HG03521 (cell line): ENCODE measurements around the gene PHACTR1.

Source experiments
- ATAC-seq: cut with Tn5 transposase; IDR thresholded peaks from one replicate; pipeline ENCODE4 v1.9.1; 2021; ENCODE audit warnings: mild to moderate bottlenecking, moderate library complexity; ENCODE audit not compliant: unreplicated experiment

The PHACTR1 gene

GRCh38 chr6:12800120-12800519 lies 83.6 kb downstream of the PHACTR1 start:
- no peak for ATAC-seq

- ATAC-seq = no peak
These were observed 84.6 kb downstream of the PHACTR1 start for GRCh38 chr6:12801141-12801540.

- no peak for ATAC-seq
These were observed 85.9 kb downstream of the PHACTR1 start for GRCh38 chr6:12802440-12802839.

- no peak for ATAC-seq
These were observed 86.9 kb downstream of the PHACTR1 start for GRCh38 chr6:12803486-12803885.

- ATAC-seq = no peak
These were observed 88.5 kb downstream of the PHACTR1 start for GRCh38 chr6:12804952-12805645.

GRCh38 chr6:12806136-12806535 lies 89.6 kb downstream of the PHACTR1 start:
- no peak for ATAC-seq

GRCh38 chr6:12806796-12807195 lies 90.2 kb downstream of the PHACTR1 start:
- no peak for ATAC-seq

GRCh38 chr6:12811519-12811918 lies 95.0 kb downstream of the PHACTR1 start:
- ATAC-seq = no peak

- ATAC-seq = no peak
These were observed 96.8 kb downstream of the PHACTR1 start for GRCh38 chr6:12813321-12813720.

- ATAC-seq = no peak
These were observed 97.4 kb downstream of the PHACTR1 start for GRCh38 chr6:12814015-12814414.

- ATAC-seq = no peak
These were observed 98.5 kb downstream of the PHACTR1 start for GRCh38 chr6:12815089-12815488.

GRCh38 chr6:12815884-12816600 lies 99.5 kb downstream of the PHACTR1 start:
- ATAC-seq = no peak

- ATAC-seq = no peak
These were observed 101.8 kb downstream of the PHACTR1 start for GRCh38 chr6:12818324-12818723.

GRCh38 chr6:12823847-12824246 lies 107.3 kb downstream of the PHACTR1 start:
- ATAC-seq = no peak

GRCh38 chr6:12826584-12826983 lies 110.0 kb downstream of the PHACTR1 start:
- ATAC-seq = no peak

GRCh38 chr6:12827921-12828320 lies 111.4 kb downstream of the PHACTR1 start:
- no peak for ATAC-seq

GRCh38 chr6:12832226-12832735 lies 115.7 kb downstream of the PHACTR1 start:
- ATAC-seq = no peak

- ATAC-seq = no peak
These were observed 119.4 kb downstream of the PHACTR1 start for GRCh38 chr6:12836009-12836408.

- ATAC-seq = no peak
These were observed 125.1 kb downstream of the PHACTR1 start for GRCh38 chr6:12841619-12842018.

GRCh38 chr6:12842114-12842513 lies 125.5 kb downstream of the PHACTR1 start:
- ATAC-seq = no peak

GRCh38 chr6:12842658-12843057 lies 126.1 kb downstream of the PHACTR1 start:
- ATAC-seq = no peak
